ENCODE data around the gene ALPL.

ALPL gene

DNA sequence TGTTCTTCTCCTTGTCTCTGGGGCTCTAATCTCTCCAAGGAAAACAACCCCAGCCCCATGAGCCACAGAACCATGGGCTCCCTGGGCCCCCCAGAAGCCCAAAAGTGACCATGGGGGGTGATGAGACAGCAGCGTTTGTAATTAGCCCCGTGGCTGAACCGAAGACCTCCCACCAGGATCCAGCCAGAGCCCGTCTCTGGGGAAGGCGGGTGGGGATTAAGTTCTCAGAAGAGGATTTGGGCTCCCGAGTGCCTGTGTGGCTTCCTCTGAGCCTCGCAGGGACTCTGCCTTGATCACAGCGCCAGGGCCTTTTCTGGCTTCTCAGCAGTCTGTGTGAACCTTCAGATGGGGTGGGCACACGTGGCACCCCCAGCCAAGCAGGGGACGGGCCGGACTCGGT, 77.0 kb downstream of the ALPL start:
- TF ChIP-seq TAF1 (IDR thresholded peaks at IDR 0.05; ENCODE audit: borderline replicate concordance, insufficient read depth, low read length) (no peak), SIN3A (IDR thresholded peaks at IDR 0.05; ENCODE audit: borderline replicate concordance, insufficient read depth, low read length) (no peak), POLR2AphosphoS5 (IDR thresholded peaks at IDR 0.05; ENCODE audit: low read depth, low read length) (no peak), FOXP2 (optimal IDR thresholded peaks at IDR 0.05; ENCODE audit: borderline replicate concordance, extremely low read depth, extremely low read length, insufficient read depth) (no peak), REST (IDR thresholded peaks at IDR 0.05; ENCODE audit: insufficient read depth in 1 of 2, low read depth in 2 of 2, low read length in 2 of 2) (no peak)

- TF ChIP-seq FOXP2 (optimal IDR thresholded peaks at IDR 0.05; ENCODE audit: borderline replicate concordance, extremely low read depth, extremely low read length, insufficient read depth) (no peak), SIN3A (IDR thresholded peaks at IDR 0.05; ENCODE audit: borderline replicate concordance, insufficient read depth, low read length) (no peak), REST (IDR thresholded peaks at IDR 0.05; ENCODE audit: insufficient read depth in 1 of 2, low read depth in 2 of 2, low read length in 2 of 2) (no peak), TAF1 (IDR thresholded peaks at IDR 0.05; ENCODE audit: borderline replicate concordance, insufficient read depth, low read length) (no peak), POLR2AphosphoS5 (IDR thresholded peaks at IDR 0.05; ENCODE audit: low read depth, low read length) (no peak)
These were observed 77.8 kb downstream of the ALPL start for GRCh38 chr1:21586846-21587601.

DNA sequence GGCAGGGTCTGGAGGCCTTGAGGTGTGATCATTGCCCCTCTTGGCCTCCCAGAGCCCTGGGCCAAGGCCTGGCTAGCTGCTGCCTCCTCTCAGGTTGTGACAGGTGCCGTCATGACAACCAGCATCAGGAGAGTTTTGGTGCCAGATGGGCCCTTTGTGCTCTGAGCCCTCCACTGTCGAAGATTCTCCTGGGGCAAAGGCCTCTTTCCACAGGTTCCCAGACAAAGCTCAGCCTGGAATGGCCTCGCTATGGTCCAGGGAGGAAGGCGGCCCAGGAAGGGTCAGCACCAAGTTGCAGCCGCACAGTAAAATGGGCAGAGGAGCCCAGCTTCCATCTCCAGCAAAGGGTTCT, 78.4 kb downstream of the ALPL start:
- no peak for TF ChIP-seq TAF1 (IDR thresholded peaks at IDR 0.05; ENCODE audit: borderline replicate concordance, insufficient read depth, low read length)
- no peak for TF ChIP-seq POLR2AphosphoS5 (IDR thresholded peaks at IDR 0.05; ENCODE audit: low read depth, low read length)
- TF ChIP-seq REST (IDR thresholded peaks at IDR 0.05; ENCODE audit: insufficient read depth in 1 of 2, low read depth in 2 of 2, low read length in 2 of 2): no peak
- TF ChIP-seq FOXP2 (optimal IDR thresholded peaks at IDR 0.05; ENCODE audit: borderline replicate concordance, extremely low read depth, extremely low read length, insufficient read depth): no peak
- TF ChIP-seq SIN3A (IDR thresholded peaks at IDR 0.05; ENCODE audit: borderline replicate concordance, insufficient read depth, low read length): no peak

DNA sequence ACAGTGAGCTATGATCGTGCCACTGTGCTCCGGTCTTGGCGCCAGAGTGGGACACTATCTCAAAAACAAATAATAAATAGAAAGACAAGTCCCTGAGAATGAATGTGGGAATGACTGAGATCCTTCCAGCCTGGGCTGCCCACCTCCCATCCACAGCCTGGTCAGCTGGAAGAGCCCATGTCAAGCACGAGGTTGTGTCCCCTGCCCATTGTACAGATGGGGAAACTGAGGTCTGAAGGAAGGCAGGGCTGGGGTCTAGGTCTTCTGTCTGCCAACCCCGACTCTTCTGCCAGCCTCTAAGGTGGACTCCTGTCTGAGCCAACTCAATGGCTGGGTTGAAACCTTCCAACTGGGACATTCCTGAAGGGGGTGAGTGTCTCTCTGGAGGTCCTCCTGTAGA, 80.4 kb downstream of the ALPL start:
- no peak for TF ChIP-seq REST (IDR thresholded peaks at IDR 0.05; ENCODE audit: insufficient read depth in 1 of 2, low read depth in 2 of 2, low read length in 2 of 2)
- no peak for TF ChIP-seq SIN3A (IDR thresholded peaks at IDR 0.05; ENCODE audit: borderline replicate concordance, insufficient read depth, low read length)
- TF ChIP-seq TAF1 (IDR thresholded peaks at IDR 0.05; ENCODE audit: borderline replicate concordance, insufficient read depth, low read length): no peak
- no peak for TF ChIP-seq FOXP2 (optimal IDR thresholded peaks at IDR 0.05; ENCODE audit: borderline replicate concordance, extremely low read depth, extremely low read length, insufficient read depth)
- no peak for TF ChIP-seq POLR2AphosphoS5 (IDR thresholded peaks at IDR 0.05; ENCODE audit: low read depth, low read length)
